EH (cell line): Measurements from ENCODE around the gene MTG1.

Experiments
- DNase-seq: peaks from one replicate; pipeline ENCODE4 v3.0.0-alpha.2; 2015; ENCODE audit warnings: low read depth

The MTG1 gene

GRCh38 chr10:133452453-133452852 is 58.5 kb downstream of the MTG1 start:
- DNase-seq, result no peak

GRCh38 chr10:133453516-133454203 is 59.7 kb downstream of the MTG1 start, which contains the start of gene SCART1:
SCART1 (plus strand) TSS chr10:133453945; CDS start chr10:133453998, 53 bp downstream.
- DNase-seq, result no peak

- no peak for DNase-seq
Observed at GRCh38 chr10:133454204-133454893, 60.4 kb downstream of the MTG1 start.

- DNase-seq, result no peak
Observed at GRCh38 chr10:133455196-133455595, 61.2 kb downstream of the MTG1 start.

- no peak for DNase-seq
Observed at GRCh38 chr10:133455611-133456031, 61.7 kb downstream of the MTG1 start.

GRCh38 chr10:133456041-133456951 is 62.3 kb downstream of the MTG1 start:
- DNase-seq, result no peak

- DNase-seq, result no peak
Observed at GRCh38 chr10:133457100-133457841, 63.3 kb downstream of the MTG1 start.

GRCh38 chr10:133458021-133458709 is 64.2 kb downstream of the MTG1 start:
- no peak for DNase-seq

- DNase-seq, result peak; percentile 15
Observed at GRCh38 chr10:133458710-133459453, 64.9 kb downstream of the MTG1 start.

- no peak for DNase-seq
Observed at GRCh38 chr10:133459454-133460207, 65.7 kb downstream of the MTG1 start.

GRCh38 chr10:133460208-133460769 is 66.3 kb downstream of the MTG1 start:
- DNase-seq, result no peak

- no peak for DNase-seq
Observed at GRCh38 chr10:133461027-133461426, 67.1 kb downstream of the MTG1 start.

GRCh38 chr10:133461841-133462240 is 67.9 kb downstream of the MTG1 start:
- DNase-seq, result no peak

GRCh38 chr10:133462512-133463305 is 68.8 kb downstream of the MTG1 start:
- no peak for DNase-seq

- no peak for DNase-seq
Observed at GRCh38 chr10:133464582-133465031, 70.7 kb downstream of the MTG1 start.

- no peak for DNase-seq
Observed at GRCh38 chr10:133465191-133465949, 71.4 kb downstream of the MTG1 start.

GRCh38 chr10:133465950-133466474 is 72.1 kb downstream of the MTG1 start:
- no peak for DNase-seq
